ENCODE data around the gene MSLN.
A peak's percentile ranks its signal among the peaks of the same experiment; 100 is the strongest.
"Not testable (repeated sequence)": the region's sequence is repeated elsewhere in the genome, so short reads cannot be mapped to it uniquely, and the experiment has no call there.

MSLN gene

GRCh38 chr16:775236-775796, 14.8 kb downstream of the MSLN start:
- no peak for DNase-seq (ENCODE audit: low read depth, low spot score)

- not testable (repeated sequence) for DNase-seq (ENCODE audit: low read depth, low spot score)
Observed at GRCh38 chr16:776298-776697, 15.8 kb downstream of the MSLN start.

GRCh38 chr16:776824-777223, 16.3 kb downstream of the MSLN start:
- no peak for DNase-seq (ENCODE audit: low read depth, low spot score)

GRCh38 chr16:777826-778225, 17.3 kb downstream of the MSLN start:
- no peak for DNase-seq (ENCODE audit: low read depth, low spot score)

GRCh38 chr16:778447-778846, 17.9 kb downstream of the MSLN start:
- no peak for DNase-seq (ENCODE audit: low read depth, low spot score)

- DNase-seq (ENCODE audit: low read depth, low spot score): no peak
Observed at GRCh38 chr16:778909-779527, 18.5 kb downstream of the MSLN start.

- no peak for DNase-seq (ENCODE audit: low read depth, low spot score)
Observed at GRCh38 chr16:779561-779960, 19.0 kb downstream of the MSLN start.

GRCh38 chr16:780296-780695, 19.8 kb downstream of the MSLN start:
- DNase-seq (ENCODE audit: low read depth, low spot score): no peak

GRCh38 chr16:781346-782010, 20.9 kb downstream of the MSLN start:
- no peak for DNase-seq (ENCODE audit: low read depth, low spot score)

- no peak for DNase-seq (ENCODE audit: low read depth, low spot score)
Observed at GRCh38 chr16:782258-782657, 21.7 kb downstream of the MSLN start.

GRCh38 chr16:782766-783403, 22.4 kb downstream of the MSLN start:
- DNase-seq (ENCODE audit: low read depth, low spot score): no peak

- no peak for DNase-seq (ENCODE audit: low read depth, low spot score)
Observed at GRCh38 chr16:783404-784161, 23.0 kb downstream of the MSLN start.

GRCh38 chr16:784431-784830, 23.9 kb downstream of the MSLN start:
- no peak for DNase-seq (ENCODE audit: low read depth, low spot score)

GRCh38 chr16:785563-786535, 25.3 kb downstream of the MSLN start:
- DNase-seq (ENCODE audit: low read depth, low spot score): peak; percentile 33

- DNase-seq (ENCODE audit: low read depth, low spot score): no peak
Observed at GRCh38 chr16:787321-787966, 26.9 kb downstream of the MSLN start.

GRCh38 chr16:787978-788398, 27.5 kb downstream of the MSLN start, which contains the start of gene RPUSD1:
Gene RPUSD1, minus strand, starts transcription at chr16:788381. Its CDS starts 644 bp downstream, at chr16:787737.
- no peak for DNase-seq (ENCODE audit: low read depth, low spot score)

GRCh38 chr16:788399-789126, 28.0 kb downstream of the MSLN start, which contains the start of gene CHTF18:
Gene CHTF18, plus strand, starts transcription at chr16:788620. Its CDS starts 65 bp downstream, at chr16:788685.
- DNase-seq (ENCODE audit: low read depth, low spot score): peak; percentile 28

- DNase-seq (ENCODE audit: low read depth, low spot score): no peak
Observed at GRCh38 chr16:789191-789850, 28.8 kb downstream of the MSLN start.

- DNase-seq (ENCODE audit: low read depth, low spot score): no peak
Observed at GRCh38 chr16:790086-790485, 29.6 kb downstream of the MSLN start.

Data from iPS DF 19.7 (cell line).